Gastrocnemius medialis (tissue), 4 donors: ENCODE data around the gene PRMT3. TPM values are rescaled to one million over a fixed set of nuclear protein-coding genes. Genes with fewer than 3 reads are reported as not detected.

ENCODE experiments used
- ATAC-seq, 2 donors: fragments of 150-250 bp; one replicate each; pipeline ENCODE4 v1.9.1; 2016
- DNase-seq, 2 donors: peaks; one replicate each; pipeline ENCODE4 v3.0.0-alpha.2; 2019
- H3K27ac ChIP-seq, 4 donors: fragments of 200-600 bp; sonication (generic); 1 replicate in 1 of 4; 2 replicates in 3 of 4; pipeline ENCODE4 v1.5.1; 2016 to 2018; ENCODE audit warnings: mild to moderate bottlenecking in 2 of 4, moderate library complexity in 1 of 4
- H3K27me3 ChIP-seq, 3 donors: fragments of 200-600 bp; sonication (generic) in 2 of 3; 1 replicate in 1 of 3; 2 replicates in 2 of 3; pipeline versions ENCODE4 v1.5.1 to v1.6.0; 2016 to 2019; ENCODE audit warnings: mild to moderate bottlenecking in 1 of 3, moderate library complexity in 1 of 3
- H3K36me3 ChIP-seq, 2 donors: fragments of 200-600 bp; sonication (generic) in 1 of 2; one replicate each; pipeline ENCODE4 v1.5.1; 2017 to 2018
- H3K4me1 ChIP-seq, 2 donors: fragments of 200-600 bp; sonication (generic) in 1 of 2; one replicate each; pipeline ENCODE4 v1.5.1; 2016 to 2017; ENCODE audit warnings: mild to moderate bottlenecking in 2 of 2
- H3K4me3 ChIP-seq, 4 donors: fragments of 200-600 bp; sonication (generic) in 3 of 4; 1 replicate in 1 of 4; 2 replicates in 3 of 4; pipeline ENCODE4 v1.5.1; 2016 to 2019; ENCODE audit warnings: mild to moderate bottlenecking in 2 of 4
- H3K9me3 ChIP-seq, 3 donors: fragments of 200-600 bp; sonication (generic) in 2 of 3; 1 replicate in 1 of 3; 2 replicates in 2 of 3; pipeline ENCODE4 v1.5.1; 2016 to 2019
- CTCF ChIP-seq, 5 experiments: fragments of 450-650 bp in 3 of 5; fragments of 200-600 bp in 2 of 5; sonication (generic) in 2 of 5; IDR thresholded peaks in 4 of 5; conservative IDR thresholded peaks in 1 of 5; 1 replicate in 4 of 5; 2 replicates in 1 of 5; pipeline ENCODE4 v1.5.1; 2016 to 2019; ENCODE audit warnings: antibody characterized with exemption in 5 of 5, mild to moderate bottlenecking in 3 of 5, moderate library complexity in 3 of 5
- POLR2A ChIP-seq, 2 donors: fragments of 450-650 bp; IDR thresholded peaks; one replicate each; pipeline ENCODE4 v1.6.1; 2017; ENCODE audit warnings: antibody characterized with exemption in 2 of 2, mild to moderate bottlenecking in 2 of 2, moderate library complexity in 2 of 2
- in situ Hi-C, 4 donors: fragments of 200-750 bp; cut with MboI; loops; one replicate each; pipeline versions ENCODE4 v1.15.0 to v1.8.0; 2017; ENCODE audit warnings: low sequenced_read_pairs in 4 of 4
- intact Hi-C: fragments of 100-400 bp; cut with DNase I; formaldehyde crosslinking; loops from one replicate; pipeline ENCODE4 v1.15.1; 2023; ENCODE audit warnings: low total_unique reads
- total RNA-seq, 4 donors: library from RNA; depleted of rRNA; stranded (reverse); fragments of >200 nt; gene quantifications; one replicate each; pipeline versions ENCODE4 v1.1.0 to v1.2.3, GENCODE V29; 2016

The PRMT3 gene
- total RNA-seq, 4 donors from 2014 or later: 14.0 to 20.1 (median 17.0) TPM

- H3K4me3 ChIP-seq: no peak overlapping the region
- in situ Hi-C loops (no loop called here), intact Hi-C loops (no loop called here)
- ATAC-seq (no peak), DNase-seq (no peak)
- no peaks in the 10 kb centered on the region for H3K27me3 ChIP-seq
- H3K27ac ChIP-seq: no peak overlapping the region
- no peaks in the 10 kb centered on the region for H3K4me1 ChIP-seq
- H3K9me3 ChIP-seq: no peaks in the 10 kb centered on the region
- TF ChIP-seq POLR2A (IDR thresholded peaks at IDR 0.05) (no peak), CTCF (IDR thresholded peaks at IDR 0.05 in 4 of 5, conservative IDR thresholded peaks at IDR 0.05 in 1 of 5) (no peak)
- no peaks in the 10 kb centered on the region for H3K36me3 ChIP-seq
Observed at GRCh38 chr11:20529757-20530156, 142.2 kb downstream of the PRMT3 start.

GRCh38 chr11:20530942-20531703 is 143.6 kb downstream of the PRMT3 start:
- H3K9me3 ChIP-seq: no peaks in the 10 kb centered on the region
- in situ Hi-C loops (no loop called here), intact Hi-C loops (no loop called here)
- H3K4me1 ChIP-seq: no peaks in the 10 kb centered on the region
- no peaks in the 10 kb centered on the region for H3K27me3 ChIP-seq
- no peak overlapping the region for H3K4me3 ChIP-seq
- ATAC-seq (no peak), DNase-seq (no peak)
- H3K27ac ChIP-seq: no peak overlapping the region
- no peaks in the 10 kb centered on the region for H3K36me3 ChIP-seq
- TF ChIP-seq POLR2A (IDR thresholded peaks at IDR 0.05) (no peak), CTCF (IDR thresholded peaks at IDR 0.05 in 4 of 5, conservative IDR thresholded peaks at IDR 0.05 in 1 of 5) (no peak)

GRCh38 chr11:20535271-20535881 is 147.9 kb downstream of the PRMT3 start:
- no peak overlapping the region for H3K27ac ChIP-seq
- H3K27me3 ChIP-seq: no peaks in the 10 kb centered on the region
- no peaks in the 10 kb centered on the region for H3K4me1 ChIP-seq
- no peak for DNase-seq
- intact Hi-C loops (no loop called here), in situ Hi-C loops (no loop called here)
- no peak for ATAC-seq
- no peak overlapping the region for H3K4me3 ChIP-seq
- no peaks in the 10 kb centered on the region for H3K36me3 ChIP-seq
- H3K9me3 ChIP-seq: no peaks in the 10 kb centered on the region
- no peak for TF ChIP-seq POLR2A (IDR thresholded peaks at IDR 0.05)
- no peak for TF ChIP-seq CTCF (IDR thresholded peaks at IDR 0.05 in 4 of 5, conservative IDR thresholded peaks at IDR 0.05 in 1 of 5)

GRCh38 chr11:20536365-20536764 is 148.8 kb downstream of the PRMT3 start:
- H3K4me1 ChIP-seq: no peaks in the 10 kb centered on the region
- intact Hi-C loops: no loop called here

More at GRCh38 chr11:20536365-20536764, 148.8 kb downstream of the PRMT3 start:
- TF ChIP-seq CTCF (IDR thresholded peaks at IDR 0.05 in 4 of 5, conservative IDR thresholded peaks at IDR 0.05 in 1 of 5): no peak
- no peak for TF ChIP-seq POLR2A (IDR thresholded peaks at IDR 0.05)
- H3K27ac ChIP-seq: no peak overlapping the region
- DNase-seq (no peak), ATAC-seq (no peak)
- in situ Hi-C loops: no loop called here
- H3K36me3 ChIP-seq: no peaks in the 10 kb centered on the region
- H3K4me3 ChIP-seq: no peak overlapping the region
- H3K27me3 ChIP-seq: no peaks in the 10 kb centered on the region
- no peaks in the 10 kb centered on the region for H3K9me3 ChIP-seq
